Heart left ventricle (tissue), 16 donors: ENCODE data around the gene NHLH1. TPM values are rescaled to one million over a fixed set of nuclear protein-coding genes. Genes with fewer than 3 reads are reported as not detected.

Source experiments
- ATAC-seq, 4 donors: fragments of 200-7000 bp; cut with Tn5 transposase; one replicate each; pipeline ENCODE4 v1.9.1; 2020 to 2022; ENCODE audit warnings: moderate library complexity in 4 of 4, mild to moderate bottlenecking in 3 of 4, moderate number of reproducible peaks in 1 of 4
- DNase-seq, 5 donors: peaks; one replicate each; pipeline ENCODE4 v3.0.0-alpha.2; 2020
- H3K27ac ChIP-seq, 12 donors: fragments of 200-600 bp; sonication (generic) in 4 of 12; one replicate each; pipeline versions ENCODE4 v1.5.0 to v1.8.0; 2016 to 2022; ENCODE audit warnings: mild to moderate bottlenecking in 2 of 12
- H3K27me3 ChIP-seq, 9 donors: fragments of 200-600 bp; sonication (generic) in 2 of 9; one replicate each; pipeline versions ENCODE4 v1.5.1 to v1.8.0; 2016 to 2022; ENCODE audit warnings: mild to moderate bottlenecking in 3 of 9
- H3K36me3 ChIP-seq, 9 donors: fragments of 200-600 bp; sonication (generic) in 2 of 9; one replicate each; pipeline versions ENCODE4 v1.5.0 to v1.8.0; 2018 to 2022; ENCODE audit warnings: mild to moderate bottlenecking in 2 of 9
- H3K4me1 ChIP-seq, 12 donors: fragments of 200-600 bp; sonication (generic) in 4 of 12; one replicate each; pipeline versions ENCODE4 v1.5.0 to v1.8.0; 2016 to 2022; ENCODE audit warnings: mild to moderate bottlenecking in 3 of 12
- H3K4me3 ChIP-seq, 12 donors: fragments of 200-600 bp; sonication (generic) in 4 of 12; one replicate each; pipeline versions ENCODE4 v1.5.0 to v1.8.0; 2017 to 2022; ENCODE audit warnings: mild to moderate bottlenecking in 9 of 12, moderate library complexity in 4 of 12
- H3K9me3 ChIP-seq, 12 donors: fragments of 200-600 bp; sonication (generic) in 4 of 12; one replicate each; pipeline versions ENCODE4 v1.5.0 to v1.8.0; 2016 to 2022; ENCODE audit warnings: mild to moderate bottlenecking in 1 of 12
- POLR2A ChIP-seq, 2 donors: fragments of 450-650 bp; IDR thresholded peaks; one replicate each; pipeline ENCODE4 v1.6.1; 2017; ENCODE audit warnings: antibody characterized with exemption in 2 of 2, mild to moderate bottlenecking in 2 of 2, moderate library complexity in 2 of 2
- whole genome bisulfite sequencing, 4 donors: extraction: QIAGEN DNeasy Blood & Tissue Kit in 2 of 4; methylation state at CpG; one replicate each; pipeline versions ENCODE4 v1.1.5 to v1.1.7; 2013 to 2018; 5-methylcytosine and 5-hydroxymethylcytosine counted together
- intact Hi-C, 10 donors: fragments of 100-400 bp; cut with DNase I; formaldehyde crosslinking; loops; one replicate each; pipeline versions ENCODE4 v1.11.1 to v1.14.2; 2022
- polyA plus RNA-seq, 2 donors: library from polyadenylated mRNA; stranded (reverse); fragments of 200-250 nt; gene quantifications; one replicate each; pipeline ENCODE4 v1.2.3, GENCODE V29; 2013
- total RNA-seq, 9 donors: library from RNA; depleted of rRNA in 2 of 9; stranded (reverse); fragments of >200 nt in 2 of 9; fragmentation: NEBNext Ultra II Directional in 3 of 9; extraction: Animal tissue kit (Norgen Biotek cat#: 25700) in 3 of 9; gene quantifications; one replicate each; pipeline versions ENCODE4 v1.1.0 to v1.2.4, GENCODE V29; 2016 to 2023
- TF ChIP-seq, protein P1 (sequence below), 12 donors: fragments of 200-600 bp; sonication (generic) in 4 of 12; IDR thresholded peaks; one replicate each; pipeline versions ENCODE4 v1.5.0 to v1.8.0; 2018 to 2022; ENCODE audit warnings: antibody characterized with exemption in 12 of 12, mild to moderate bottlenecking in 5 of 12
- donor health status: ischemic (EF 13 %, LVEDD 7.1; RV severe dilation, severe dysfunction).
- donor health status: healthy with polysubstance abuse.
- donor health status: DM: no; HTN: yes; CAD: no.
- donor health status: DM: no; HTN: no; CAD: no.
- donor health status: ischemic (EF 25% LVEDD 6.9; RV normal size, moderate dysfunction).
- donor health status: ischemic (EF 25% LVEDD 5.7; RV mildly dilated, moderate dysfunction).
- donor health status: healthy.
- donor health status: DM: yes; HTN: yes; CAD: no.
- donor health status: ischemic (EF 35%, LVEDD 5.7; RV mildly dilated, moderate dysfunction).
- donor health status: nonischemic (EF 11% LVEDD 7.7; RV severe dilation, severe dysfunction).
- donor health status: DM: yes; HTN: yes; CAD: no.
- donor health status: PGD.
- donor health status: ischemic (EF 29% LVEDD 5.4; RV normal size, mild dysfunction).
- donor health status: nonischemic (EF 23%, LVEDD 6.1; RV moderate dilation, normal function).

NHLH1 gene
- total and polyA plus RNA-seq, 11 donors, result 0.09 to 0.18 (median 0.14) TPM; not detected in 8

DNA sequence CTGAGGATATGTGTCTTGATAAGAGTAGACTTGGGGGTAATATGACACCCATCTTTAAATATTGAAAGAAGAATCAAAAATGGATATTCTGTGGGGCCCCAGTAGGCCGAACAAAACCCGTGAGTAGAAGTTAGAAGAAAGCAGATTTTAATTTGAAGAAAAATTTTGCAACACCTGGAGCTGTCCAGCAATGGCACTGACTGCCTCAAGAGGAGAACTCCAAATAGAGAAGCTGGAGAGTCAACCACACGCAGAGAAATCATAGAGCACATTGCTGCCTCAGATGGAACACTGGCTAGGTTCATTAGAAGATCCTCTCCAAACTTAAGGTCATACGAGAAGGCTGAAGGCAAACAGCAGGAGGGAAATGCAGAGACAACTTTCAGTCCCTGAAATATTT, 6.8 kb downstream of the NHLH1 start:
- no peak for DNase-seq
- no peaks in the 10 kb centered on the region for H3K36me3 ChIP-seq
- H3K4me3 ChIP-seq, result no peak overlapping the region
- H3K27me3 ChIP-seq, result peaks cover 0 to 13% (median 3%) of the 10 kb centered on the region in 9 donors
- H3K27ac ChIP-seq, result no peak overlapping the region
- ATAC-seq, result no peak
- H3K4me1 ChIP-seq, result peaks cover 0 to 23% (median 10%) of the 10 kb centered on the region in 12 donors
- no peaks in the 10 kb centered on the region for H3K9me3 ChIP-seq
- intact Hi-C loops, result loop anchor here in 7 of 10 donors (2.0 to 10.0 kb wide), 5 partner anchors 179 to 289 kb away; partner anchors contain the start of genes KCNJ9 (in 3 of the 7), CASQ1 (in 1 of the 7) and IGSF8 (in 1 of the 7)
- WGBS, 4 donors, result 83 to 90% (median 90%) methylated on average over 4 of the region's 4 CpGs
- no peak for TF ChIP-seq POLR2A (IDR thresholded peaks at IDR 0.05)
- TF ChIP-seq, protein P1, sequence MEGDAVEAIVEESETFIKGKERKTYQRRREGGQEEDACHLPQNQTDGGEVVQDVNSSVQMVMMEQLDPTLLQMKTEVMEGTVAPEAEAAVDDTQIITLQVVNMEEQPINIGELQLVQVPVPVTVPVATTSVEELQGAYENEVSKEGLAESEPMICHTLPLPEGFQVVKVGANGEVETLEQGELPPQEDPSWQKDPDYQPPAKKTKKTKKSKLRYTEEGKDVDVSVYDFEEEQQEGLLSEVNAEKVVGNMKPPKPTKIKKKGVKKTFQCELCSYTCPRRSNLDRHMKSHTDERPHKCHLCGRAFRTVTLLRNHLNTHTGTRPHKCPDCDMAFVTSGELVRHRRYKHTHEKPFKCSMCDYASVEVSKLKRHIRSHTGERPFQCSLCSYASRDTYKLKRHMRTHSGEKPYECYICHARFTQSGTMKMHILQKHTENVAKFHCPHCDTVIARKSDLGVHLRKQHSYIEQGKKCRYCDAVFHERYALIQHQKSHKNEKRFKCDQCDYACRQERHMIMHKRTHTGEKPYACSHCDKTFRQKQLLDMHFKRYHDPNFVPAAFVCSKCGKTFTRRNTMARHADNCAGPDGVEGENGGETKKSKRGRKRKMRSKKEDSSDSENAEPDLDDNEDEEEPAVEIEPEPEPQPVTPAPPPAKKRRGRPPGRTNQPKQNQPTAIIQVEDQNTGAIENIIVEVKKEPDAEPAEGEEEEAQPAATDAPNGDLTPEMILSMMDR (IDR thresholded peaks at IDR 0.05), result no peak

DNA sequence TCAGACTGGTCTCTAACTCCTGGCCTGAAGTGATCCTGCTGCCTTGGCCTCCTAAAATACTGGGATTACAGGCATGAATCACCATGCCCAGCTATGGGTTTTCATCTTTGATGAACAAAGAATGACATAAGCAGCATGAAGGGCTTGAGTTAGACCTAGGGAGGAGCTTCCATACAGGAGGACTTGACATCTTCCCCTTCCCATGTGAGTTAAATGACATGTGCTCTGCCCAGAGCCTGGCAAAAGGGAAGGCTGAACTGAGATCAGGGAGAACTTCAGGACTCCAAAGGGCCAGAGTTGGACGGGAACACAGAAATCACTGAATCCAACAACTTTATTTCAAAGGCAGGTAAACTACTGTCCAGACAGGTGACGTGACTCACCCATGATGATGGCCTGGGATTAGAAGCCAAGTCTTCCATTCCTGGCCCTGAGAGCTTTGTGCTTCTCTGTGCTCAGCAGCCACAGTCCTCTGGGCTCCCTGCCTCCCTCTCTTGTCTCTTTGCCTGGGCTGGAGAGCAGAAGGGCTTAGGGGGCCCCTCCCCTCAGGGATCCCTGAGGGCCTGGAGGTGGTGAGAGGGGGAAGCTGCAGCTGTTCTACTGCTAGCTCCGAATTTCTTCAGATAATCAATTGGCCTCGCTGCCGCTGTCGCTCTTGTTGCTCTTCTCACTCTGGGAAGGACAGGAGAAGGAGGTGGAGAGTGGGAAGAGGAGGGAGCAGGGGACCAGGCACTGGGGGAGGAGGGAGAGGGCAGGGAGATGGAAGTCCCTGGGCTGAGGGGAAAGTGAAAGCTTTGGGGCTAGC, 7.6 kb downstream of the NHLH1 start:
- ATAC-seq, result no peak
- intact Hi-C loops, result loop anchor here in 8 of 10 donors (2.0 to 10.0 kb wide), 8 partner anchors 180 to 290 kb away; partner anchors contain the start of genes KCNJ9 (in 3 of the 8), CASQ1 (in 2 of the 8) and IGSF8 (in 1 of the 8)

DNA sequence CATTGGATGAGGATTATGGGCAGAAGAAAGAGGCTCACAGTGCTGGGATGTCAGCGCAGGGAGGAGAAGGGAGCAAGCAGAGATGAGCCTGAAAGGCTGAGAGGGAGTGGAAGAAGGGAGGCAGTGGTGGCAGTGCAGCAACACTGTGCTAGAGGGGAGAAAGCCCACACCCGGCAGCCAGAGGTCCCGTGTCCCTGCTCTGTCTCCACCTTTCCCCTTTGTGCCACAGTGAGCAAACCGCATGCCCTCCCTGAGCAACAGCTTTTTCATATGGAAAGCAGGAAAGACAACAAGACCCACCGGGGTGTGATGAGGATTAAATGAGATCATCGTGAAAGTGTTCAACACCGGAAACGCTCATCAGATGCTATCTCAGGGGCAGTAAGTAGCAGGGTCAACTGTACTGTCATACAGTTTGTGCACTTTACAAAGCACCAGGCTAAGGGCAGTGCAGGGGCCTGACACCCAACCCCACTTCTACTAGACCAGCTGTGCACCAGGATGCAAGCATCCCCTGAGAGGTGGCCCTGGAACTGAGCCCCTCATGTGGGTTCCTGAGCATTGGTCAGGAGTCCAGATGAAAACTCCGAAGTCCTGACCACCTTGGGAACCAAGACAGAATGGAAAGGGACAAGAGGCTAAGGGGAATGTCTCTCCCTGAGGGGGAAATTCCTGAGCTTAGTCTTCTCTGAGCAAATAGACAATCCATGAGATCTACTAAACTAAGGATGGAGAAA, 9.1 kb downstream of the NHLH1 start:
- ATAC-seq (peak in 3 of 4 donors; percentile 17 to 38 (median 27)), DNase-seq (no peak)
- no peak for TF ChIP-seq POLR2A (IDR thresholded peaks at IDR 0.05)
- TF ChIP-seq, protein P1 (IDR thresholded peaks at IDR 0.05), result no peak
- intact Hi-C loops, result loop anchor here in 8 of 10 donors (2.0 to 10.0 kb wide), 9 partner anchors 181 to 291 kb away; partner anchors contain the start of genes KCNJ9 (in 3 of the 8), CASQ1 (in 2 of the 8) and IGSF8 (in 1 of the 8)
- H3K9me3 ChIP-seq, result no peaks in the 10 kb centered on the region
- H3K4me1 ChIP-seq, result peaks cover 0 to 23% (median 10%) of the 10 kb centered on the region in 12 donors
- H3K27ac ChIP-seq, result peak overlapping the region in 6 of 12 donors; percentile 11 to 78 (median 42)
- peaks cover 0 to 6% (median under 1%) of the 10 kb centered on the region in 9 donors for H3K27me3 ChIP-seq
- 16 to 21% (median 18%) methylated on average over 9 of the region's 9 CpGs for WGBS, 4 donors
- H3K36me3 ChIP-seq, result no peaks in the 10 kb centered on the region
- H3K4me3 ChIP-seq, result peak overlapping the region in 1 of 12 donors; percentile 20

More for the DNA sequence above, 7.6 kb downstream of the NHLH1 start:
- no peak overlapping the region for H3K4me3 ChIP-seq
- no peaks in the 10 kb centered on the region for H3K36me3 ChIP-seq
- H3K9me3 ChIP-seq, result no peaks in the 10 kb centered on the region
- DNase-seq, result peak in 1 of 5 donors; percentile 44
- H3K4me1 ChIP-seq, result peaks cover 0 to 23% (median 10%) of the 10 kb centered on the region in 12 donors
- TF ChIP-seq, protein P1 (IDR thresholded peaks at IDR 0.05), result no peak
- no peak for TF ChIP-seq POLR2A (IDR thresholded peaks at IDR 0.05)
- peaks cover 0 to 13% (median 3%) of the 10 kb centered on the region in 9 donors for H3K27me3 ChIP-seq
- WGBS, 4 donors, result 45 to 56% (median 53%) methylated on average over 6 of the region's 6 CpGs
- peak overlapping the region in 2 of 12 donors; percentile 9 to 43 for H3K27ac ChIP-seq
